Endothelial cell of umbilical vein (primary cell): Measurements from ENCODE around the gene CPLX1. TPM values are rescaled to one million over a fixed set of nuclear protein-coding genes. Genes with fewer than 3 reads are reported as not detected.

ENCODE experiments used
- BruUV-seq: library from RNA; stranded (reverse); fragments of 400-500 nt; replicated peaks from 2 replicates; lab custom pipeline; 2021; lab: Mats Ljungman, UMichigan
- CTCF ChIA-PET: fragments of 300-600, 350-600 bp; sonication (Branson Sonifier 250); formaldehyde crosslinking; loops from one replicate; lab custom pipeline; 2021; ENCODE audit warnings: antibody characterized with exemption, inconsistent platforms; lab: Charles Lee
- POLR2A ChIA-PET: fragments of 300-600, 350-600 bp; sonication (Branson Sonifier 250); formaldehyde crosslinking; loops from one replicate; lab custom pipeline; 2021; ENCODE audit warnings: antibody characterized with exemption, inconsistent platforms; lab: Charles Lee
- DNase-seq: peaks from one replicate; pipeline ENCODE4 v3.0.0-alpha.2; 2011; ENCODE audit warnings: low read depth, low spot score
- FAIRE-seq: peaks from 2 replicates; lab custom pipeline; 2011; peaks lifted over from hg19 to GRCh38; lab: Jason Lieb, UNC
- H2AFZ ChIP-seq: 2 replicates; pipeline ENCODE4 v1.6.0; 2012; ENCODE audit warnings: low read depth, low read length, control low read depth, inconsistent platforms
- H3K27ac ChIP-seq: 2 replicates; pipeline ENCODE4 v1.5.1; 2011; ENCODE audit warnings: low read depth, mild to moderate bottlenecking, control low read depth, low read length, moderate library complexity; ENCODE audit not compliant: insufficient read depth
- H3K27me3 ChIP-seq, 2 experiments: 2 replicates each; pipeline versions ENCODE4 v1.6.0 to v1.6.1; 2011; ENCODE audit warnings: low read length in 2 of 2, mixed read lengths in 1 of 2; ENCODE audit not compliant: control insufficient read depth in 2 of 2, insufficient read depth in 2 of 2
- H3K36me3 ChIP-seq, 2 experiments: 2 replicates in 1 of 2; 3 replicates in 1 of 2; pipeline ENCODE4 v1.5.1; 2011; ENCODE audit warnings: low read length in 2 of 2, mild to moderate bottlenecking in 1 of 2, moderate library complexity in 1 of 2; ENCODE audit not compliant: control insufficient read depth in 2 of 2, insufficient read depth in 2 of 2; ENCODE audit errors: extremely low read depth in 1 of 2
- H3K4me1 ChIP-seq: 3 replicates; pipeline ENCODE4 v1.5.1; 2011; ENCODE audit warnings: mild to moderate bottlenecking, low read length; ENCODE audit not compliant: control insufficient read depth, insufficient read depth; ENCODE audit errors: extremely low read depth
- H3K4me2 ChIP-seq: 2 replicates; pipeline ENCODE4 v1.6.1; 2011; ENCODE audit warnings: low read length, control low read depth, mixed read lengths; ENCODE audit not compliant: insufficient read depth
- H3K4me3 ChIP-seq, 3 experiments: fragments of 200-600 bp in 1 of 3; sonication (generic), shearing (Covaris generic) in 1 of 3; replicated peaks in 1 of 3; 2 replicates each; pipeline ENCODE4 v1.5.1; 2011 to 2016; ENCODE audit warnings: control low read depth in 3 of 3, low read length in 3 of 3, mild to moderate bottlenecking in 2 of 3, inconsistent platforms in 1 of 3, low read depth in 1 of 3, moderate library complexity in 1 of 3; ENCODE audit not compliant: insufficient read depth in 1 of 3
- H3K79me2 ChIP-seq: 2 replicates; pipeline ENCODE4 v1.6.0; 2012; ENCODE audit warnings: low read length, inconsistent platforms; ENCODE audit not compliant: control insufficient read depth, insufficient read depth
- H3K9ac ChIP-seq: replicated peaks from 2 replicates; pipeline ENCODE3; 2011; ENCODE audit warnings: low read length, control low read depth; ENCODE audit not compliant: insufficient read depth; ENCODE audit errors: extremely low read depth
- H3K9me1 ChIP-seq: replicated peaks from 3 replicates; pipeline ENCODE4 v1.6.0; 2011; ENCODE audit warnings: mild to moderate bottlenecking, low read length; ENCODE audit not compliant: control insufficient read depth, insufficient read depth; ENCODE audit errors: extremely low read depth
- H3K9me3 ChIP-seq: replicated peaks from 2 replicates; pipeline ENCODE4 v1.5.1; 2012; ENCODE audit warnings: low read length, inconsistent platforms; ENCODE audit not compliant: control insufficient read depth, insufficient read depth
- H4K20me1 ChIP-seq: replicated peaks from 2 replicates; pipeline ENCODE3; 2011; ENCODE audit warnings: mild to moderate bottlenecking, low read length; ENCODE audit not compliant: control insufficient read depth, insufficient read depth; ENCODE audit errors: extremely low read depth
- EZH2 ChIP-seq: IDR thresholded peaks from 2 replicates; pipeline ENCODE4 v1.6.1; 2012; ENCODE audit warnings: borderline replicate concordance, low read depth, mild to moderate bottlenecking, moderate library complexity, low read length, inconsistent platforms; ENCODE audit not compliant: severe bottlenecking
- FOS ChIP-seq: IDR thresholded peaks from 2 replicates; pipeline ENCODE4 v1.6.1; 2011; ENCODE audit warnings: mild to moderate bottlenecking, low read length, moderate library complexity, borderline replicate concordance; ENCODE audit not compliant: insufficient read depth
- GATA2 ChIP-seq: IDR thresholded peaks from 2 replicates; pipeline ENCODE4 v1.7.0; 2011; ENCODE audit warnings: low read depth, mild to moderate bottlenecking, moderate library complexity, mixed read lengths, low read length; ENCODE audit not compliant: insufficient read length, insufficient read depth
- JUN ChIP-seq: IDR thresholded peaks from 2 replicates; pipeline ENCODE4 v1.6.1; 2011; ENCODE audit warnings: borderline replicate concordance, low read depth; ENCODE audit not compliant: insufficient read length, insufficient read depth
- MAX ChIP-seq: IDR thresholded peaks from 2 replicates; pipeline ENCODE4 v1.6.1; 2011; ENCODE audit not compliant: insufficient read depth, insufficient read length
- MYC ChIP-seq: IDR thresholded peaks from one replicate; pipeline ENCODE4 v1.6.1; 2011; ENCODE audit warnings: mild to moderate bottlenecking, low read depth, low read length
- POLR2A ChIP-seq: IDR thresholded peaks from 2 replicates; pipeline ENCODE4 v1.6.1; 2012; ENCODE audit warnings: low read depth, mild to moderate bottlenecking, control low read depth, low read length
- POLR2AphosphoS5 ChIP-seq: IDR thresholded peaks from 2 replicates; pipeline ENCODE4 v1.6.1; 2012; ENCODE audit warnings: low read depth, mild to moderate bottlenecking, control low read depth, low read length, moderate library complexity; ENCODE audit not compliant: insufficient read depth
- dilution Hi-C: fragments of 300-500 bp; cut with MboI; formaldehyde crosslinking; loops from one replicate; pipeline ENCODE4 v1.15.0; 2019; ENCODE audit warnings: low sequenced_read_pairs; ENCODE audit not compliant: extremely low pct_ligation_motif_present
- intact Hi-C: fragments of 100-400 bp; cut with micrococcal nuclease; formaldehyde crosslinking; loops from one replicate; pipeline ENCODE4 v1.10.0; 2022
- polyA plus RNA-seq, 4 experiments: library from polyadenylated mRNA; depleted of rRNA in 3 of 4; stranded (reverse) in 3 of 4; unstranded in 1 of 4; fragments of >200 nt; gene quantifications; 2 replicates each; pipeline versions ENCODE4 v1.2.1 to v1.2.3, GENCODE V29; 2011 to 2012; ENCODE audit warnings: missing spikeins in 1 of 4
- total RNA-seq: library from RNA; stranded (reverse); gene quantifications from 2 replicates; pipeline ENCODE4 v1.2.3, GENCODE V29; 2021
- TF ChIP-seq, protein P1 (sequence below), 2 donors: IDR thresholded peaks; 1 replicate in 1 of 2; 2 replicates in 1 of 2; pipeline ENCODE4 v1.5.1; 2011; ENCODE audit warnings: low read length in 2 of 2, mild to moderate bottlenecking in 2 of 2, moderate library complexity in 2 of 2, control low read depth in 1 of 2, inconsistent platforms in 1 of 2, low read depth in 1 of 2; ENCODE audit not compliant: insufficient read depth in 1 of 2; ENCODE audit errors: extremely low read depth in 1 of 2

The CPLX1 gene
- total and polyA plus RNA-seq, 2 donors (not counting 3 experiments of a cell fraction or from before 2014, with no cell fraction given) = 1.0 to 1.8 TPM

- no peak overlapping the region for H2AFZ ChIP-seq
- intact Hi-C loops (no loop called here), dilution Hi-C loops (no loop called here)
- no TSS peak for BruUV-seq
- H3K4me3 ChIP-seq = no peak overlapping the region
- ChIA-PET POLR2A (no interaction called here), CTCF (no interaction called here)
- H3K27ac ChIP-seq = no peak overlapping the region
- H3K9ac ChIP-seq = no peak overlapping the region
- DNase-seq (no peak), FAIRE-seq (no peak)
- no peaks in the 10 kb centered on the region for H3K4me1 ChIP-seq
- no peaks in the 10 kb centered on the region for H3K9me1 ChIP-seq
- TF ChIP-seq GATA2 = no peak
- no peak for TF ChIP-seq EZH2
- no peak for TF ChIP-seq JUN
- TF ChIP-seq, protein P1, sequence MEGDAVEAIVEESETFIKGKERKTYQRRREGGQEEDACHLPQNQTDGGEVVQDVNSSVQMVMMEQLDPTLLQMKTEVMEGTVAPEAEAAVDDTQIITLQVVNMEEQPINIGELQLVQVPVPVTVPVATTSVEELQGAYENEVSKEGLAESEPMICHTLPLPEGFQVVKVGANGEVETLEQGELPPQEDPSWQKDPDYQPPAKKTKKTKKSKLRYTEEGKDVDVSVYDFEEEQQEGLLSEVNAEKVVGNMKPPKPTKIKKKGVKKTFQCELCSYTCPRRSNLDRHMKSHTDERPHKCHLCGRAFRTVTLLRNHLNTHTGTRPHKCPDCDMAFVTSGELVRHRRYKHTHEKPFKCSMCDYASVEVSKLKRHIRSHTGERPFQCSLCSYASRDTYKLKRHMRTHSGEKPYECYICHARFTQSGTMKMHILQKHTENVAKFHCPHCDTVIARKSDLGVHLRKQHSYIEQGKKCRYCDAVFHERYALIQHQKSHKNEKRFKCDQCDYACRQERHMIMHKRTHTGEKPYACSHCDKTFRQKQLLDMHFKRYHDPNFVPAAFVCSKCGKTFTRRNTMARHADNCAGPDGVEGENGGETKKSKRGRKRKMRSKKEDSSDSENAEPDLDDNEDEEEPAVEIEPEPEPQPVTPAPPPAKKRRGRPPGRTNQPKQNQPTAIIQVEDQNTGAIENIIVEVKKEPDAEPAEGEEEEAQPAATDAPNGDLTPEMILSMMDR (IDR thresholded peaks at IDR 0.05; ENCODE audit: extremely low read depth in 1 of 2, insufficient read depth in 1 of 2, low read depth in 1 of 2, low read length in 2 of 2) = no peak
- no peak for TF ChIP-seq FOS
- TF ChIP-seq MAX = no peak
- TF ChIP-seq MYC = no peak
- TF ChIP-seq POLR2AphosphoS5 = no peak
- TF ChIP-seq POLR2A = no peak
- no peaks in the 10 kb centered on the region for H4K20me1 ChIP-seq
- peaks cover 0 to 39% of the 10 kb centered on the region in 2 experiments for H3K36me3 ChIP-seq
- no peaks in the 10 kb centered on the region for H3K27me3 ChIP-seq
- no peak overlapping the region for H3K4me2 ChIP-seq
- H3K9me3 ChIP-seq = no peaks in the 10 kb centered on the region
- H3K79me2 ChIP-seq = no peaks in the 10 kb centered on the region
These were observed 43.8 kb upstream of the CPLX1 start for GRCh38 chr4:869776-870175.
